HL-60 (cell line): Measurements from ENCODE around the gene PRICKLE2.

ENCODE experiments used
- GABPA ChIP-seq: IDR thresholded peaks from 2 replicates; pipeline ENCODE4 v1.6.1; 2012; ENCODE audit warnings: low read depth
- POLR2AphosphoS5 ChIP-seq: IDR thresholded peaks from 2 replicates; pipeline ENCODE4 v1.6.1; 2012; ENCODE audit warnings: low read depth
- SPI1 ChIP-seq: IDR thresholded peaks from 2 replicates; pipeline ENCODE4 v1.6.1; 2012; ENCODE audit warnings: low read depth, mild to moderate bottlenecking, borderline replicate concordance
- TF ChIP-seq, protein P1 (sequence below): IDR thresholded peaks from 2 replicates; pipeline ENCODE4 v1.6.1; 2012; ENCODE audit warnings: low read depth; ENCODE audit not compliant: insufficient replicate concordance
- TF ChIP-seq, protein P2 (sequence below): IDR thresholded peaks from one replicate; pipeline ENCODE4 v1.5.1; 2011; ENCODE audit warnings: low read length, control low read depth, inconsistent platforms; ENCODE audit not compliant: insufficient read depth

DNA sequence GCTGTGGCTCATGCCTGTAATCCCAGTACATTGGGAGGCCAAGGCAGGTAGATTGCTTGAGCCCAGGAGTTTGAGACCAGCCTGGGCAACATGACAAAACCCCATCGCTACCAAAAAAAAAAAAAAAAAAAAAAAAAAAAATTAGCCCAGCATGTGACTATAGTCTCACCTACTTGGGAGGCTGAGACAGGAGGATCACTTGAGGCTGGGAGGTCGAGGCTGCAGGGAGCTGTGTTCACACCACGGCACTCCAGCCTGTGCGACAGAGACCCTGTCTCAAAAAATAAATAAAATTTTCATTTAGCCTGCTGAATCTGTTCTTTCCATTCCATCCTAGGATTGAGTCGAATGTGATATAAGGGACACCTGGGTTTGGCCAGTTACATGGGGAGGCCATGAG, 14.6 kb upstream of the PRICKLE2 start:
- TF ChIP-seq, protein P1, sequence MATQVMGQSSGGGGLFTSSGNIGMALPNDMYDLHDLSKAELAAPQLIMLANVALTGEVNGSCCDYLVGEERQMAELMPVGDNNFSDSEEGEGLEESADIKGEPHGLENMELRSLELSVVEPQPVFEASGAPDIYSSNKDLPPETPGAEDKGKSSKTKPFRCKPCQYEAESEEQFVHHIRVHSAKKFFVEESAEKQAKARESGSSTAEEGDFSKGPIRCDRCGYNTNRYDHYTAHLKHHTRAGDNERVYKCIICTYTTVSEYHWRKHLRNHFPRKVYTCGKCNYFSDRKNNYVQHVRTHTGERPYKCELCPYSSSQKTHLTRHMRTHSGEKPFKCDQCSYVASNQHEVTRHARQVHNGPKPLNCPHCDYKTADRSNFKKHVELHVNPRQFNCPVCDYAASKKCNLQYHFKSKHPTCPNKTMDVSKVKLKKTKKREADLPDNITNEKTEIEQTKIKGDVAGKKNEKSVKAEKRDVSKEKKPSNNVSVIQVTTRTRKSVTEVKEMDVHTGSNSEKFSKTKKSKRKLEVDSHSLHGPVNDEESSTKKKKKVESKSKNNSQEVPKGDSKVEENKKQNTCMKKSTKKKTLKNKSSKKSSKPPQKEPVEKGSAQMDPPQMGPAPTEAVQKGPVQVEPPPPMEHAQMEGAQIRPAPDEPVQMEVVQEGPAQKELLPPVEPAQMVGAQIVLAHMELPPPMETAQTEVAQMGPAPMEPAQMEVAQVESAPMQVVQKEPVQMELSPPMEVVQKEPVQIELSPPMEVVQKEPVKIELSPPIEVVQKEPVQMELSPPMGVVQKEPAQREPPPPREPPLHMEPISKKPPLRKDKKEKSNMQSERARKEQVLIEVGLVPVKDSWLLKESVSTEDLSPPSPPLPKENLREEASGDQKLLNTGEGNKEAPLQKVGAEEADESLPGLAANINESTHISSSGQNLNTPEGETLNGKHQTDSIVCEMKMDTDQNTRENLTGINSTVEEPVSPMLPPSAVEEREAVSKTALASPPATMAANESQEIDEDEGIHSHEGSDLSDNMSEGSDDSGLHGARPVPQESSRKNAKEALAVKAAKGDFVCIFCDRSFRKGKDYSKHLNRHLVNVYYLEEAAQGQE, result no peak
- TF ChIP-seq, protein P2, sequence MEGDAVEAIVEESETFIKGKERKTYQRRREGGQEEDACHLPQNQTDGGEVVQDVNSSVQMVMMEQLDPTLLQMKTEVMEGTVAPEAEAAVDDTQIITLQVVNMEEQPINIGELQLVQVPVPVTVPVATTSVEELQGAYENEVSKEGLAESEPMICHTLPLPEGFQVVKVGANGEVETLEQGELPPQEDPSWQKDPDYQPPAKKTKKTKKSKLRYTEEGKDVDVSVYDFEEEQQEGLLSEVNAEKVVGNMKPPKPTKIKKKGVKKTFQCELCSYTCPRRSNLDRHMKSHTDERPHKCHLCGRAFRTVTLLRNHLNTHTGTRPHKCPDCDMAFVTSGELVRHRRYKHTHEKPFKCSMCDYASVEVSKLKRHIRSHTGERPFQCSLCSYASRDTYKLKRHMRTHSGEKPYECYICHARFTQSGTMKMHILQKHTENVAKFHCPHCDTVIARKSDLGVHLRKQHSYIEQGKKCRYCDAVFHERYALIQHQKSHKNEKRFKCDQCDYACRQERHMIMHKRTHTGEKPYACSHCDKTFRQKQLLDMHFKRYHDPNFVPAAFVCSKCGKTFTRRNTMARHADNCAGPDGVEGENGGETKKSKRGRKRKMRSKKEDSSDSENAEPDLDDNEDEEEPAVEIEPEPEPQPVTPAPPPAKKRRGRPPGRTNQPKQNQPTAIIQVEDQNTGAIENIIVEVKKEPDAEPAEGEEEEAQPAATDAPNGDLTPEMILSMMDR, result no peak
- no peak for TF ChIP-seq POLR2AphosphoS5
- TF ChIP-seq GABPA, result no peak
- TF ChIP-seq SPI1, result no peak
